Left renal cortex interstitium (tissue), 4 donors: ENCODE measurements around the gene FAM114A1. TPM values are rescaled to one million over a fixed set of nuclear protein-coding genes. Genes with fewer than 3 reads are reported as not detected.
"Not testable (repeated sequence)": the region's sequence is repeated elsewhere in the genome, so short reads cannot be mapped to it uniquely, and the experiment has no call there.

Source experiments
- DNase-seq, 4 donors: peaks; one replicate each; pipeline ENCODE4 v3.0.0-alpha.2; 2013; ENCODE audit warnings: low read depth in 4 of 4, low spot score in 2 of 4, missing footprints in 1 of 4
- polyA plus RNA-seq, 4 donors: library from polyadenylated mRNA; unstranded; fragments of 120-200 nt; gene quantifications; one replicate each; pipeline ENCODE4 v1.2.1, GENCODE V29; 2013; ENCODE audit not compliant: insufficient read length in 4 of 4

FAM114A1 gene
- polyA plus RNA-seq, 4 donors: 26.7 to 42.4 (median 33.6) TPM

DNA sequence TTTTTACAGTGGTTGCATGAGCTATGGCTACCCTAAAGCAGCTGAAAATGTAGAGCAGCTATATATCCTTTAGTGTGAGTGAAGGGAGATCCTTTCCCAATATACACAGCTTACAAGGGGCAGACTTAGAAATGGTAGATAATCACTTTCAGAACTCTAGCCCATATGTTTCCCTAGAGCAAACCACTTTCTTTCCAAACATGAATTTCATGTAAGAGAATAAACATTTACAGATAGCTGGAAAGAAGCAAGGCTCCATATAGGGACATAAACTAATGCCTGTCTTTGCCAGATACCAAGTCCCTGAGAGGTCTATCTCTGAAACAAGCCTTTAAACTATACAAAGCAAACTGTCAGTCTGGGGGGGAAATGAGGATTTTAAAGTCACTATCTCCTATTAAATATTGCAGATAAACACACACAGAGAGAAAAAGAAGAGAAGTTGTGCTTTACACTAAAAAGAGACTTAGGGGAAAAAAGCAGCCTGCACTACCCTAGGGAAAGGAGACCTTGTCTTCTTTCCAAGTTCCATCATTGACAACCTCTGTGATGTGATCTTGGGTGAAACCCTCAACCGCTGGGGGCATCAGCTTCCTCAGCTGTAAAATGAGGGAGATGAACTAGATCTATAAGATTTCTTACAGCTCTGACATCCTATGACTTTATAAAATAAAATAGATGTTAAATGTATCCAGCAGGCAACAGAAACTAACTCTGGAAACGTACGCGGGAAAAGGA is 91.0 kb downstream of the FAM114A1 start:
- DNase-seq: no peak

DNA sequence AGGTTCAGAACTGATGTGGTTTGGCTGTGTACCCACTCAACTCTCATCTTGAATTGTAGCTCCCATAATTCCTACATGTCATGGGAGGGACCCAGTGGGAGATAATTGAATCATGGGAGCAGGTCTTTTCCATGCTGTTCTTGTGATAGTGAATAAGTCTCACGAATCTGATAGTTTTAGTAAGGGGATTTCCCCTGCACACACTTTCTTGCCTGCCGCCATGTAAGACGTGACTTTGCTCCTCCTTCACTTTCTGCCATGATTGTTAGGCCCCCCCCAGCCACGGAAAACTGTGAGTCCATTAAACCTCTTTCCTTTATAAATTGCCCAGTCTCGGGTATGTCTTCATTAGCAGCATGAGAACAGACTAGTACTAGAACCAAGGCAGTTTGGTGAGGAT is 91.6 kb downstream of the FAM114A1 start:
- DNase-seq: not testable (repeated sequence)

DNA sequence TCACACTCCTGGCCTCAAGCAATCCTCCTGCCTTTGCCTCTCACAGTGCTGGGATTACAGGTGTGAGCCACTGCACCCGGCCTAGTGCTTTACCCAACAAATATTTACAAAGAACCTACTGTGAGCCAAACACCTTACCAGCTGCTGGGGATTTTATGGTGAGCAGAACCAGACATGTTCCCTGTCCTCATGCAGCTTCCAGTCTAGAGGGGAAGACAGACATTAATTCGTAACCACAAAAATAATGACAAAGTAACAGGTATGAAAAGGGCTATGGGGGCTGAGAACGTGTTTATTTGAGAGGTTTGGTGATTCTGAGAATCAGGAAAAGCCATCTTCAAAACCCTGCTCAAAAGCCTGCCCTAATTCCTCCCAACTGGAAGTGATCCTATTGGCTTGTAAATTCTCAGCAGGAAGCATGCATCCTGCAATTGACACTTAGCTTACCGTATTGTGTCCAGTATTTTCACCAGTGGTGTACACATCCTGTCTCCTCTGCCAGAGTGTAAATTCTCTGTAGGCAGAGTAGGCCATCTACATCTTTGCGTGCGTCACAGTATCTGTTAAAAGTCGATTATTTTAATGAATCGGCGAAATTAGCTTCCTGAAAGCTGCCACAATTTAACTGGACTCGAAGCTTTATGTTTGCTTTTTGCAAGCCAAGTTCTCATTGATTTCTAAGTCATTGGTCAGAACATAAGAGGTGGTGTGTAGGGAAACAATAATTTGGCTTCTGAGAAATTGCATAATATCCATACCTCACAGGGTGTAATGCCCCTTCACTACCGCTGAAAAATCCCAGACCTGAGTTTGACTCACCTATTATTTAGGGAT is 97.6 kb downstream of the FAM114A1 start:
- no peak for DNase-seq

DNA sequence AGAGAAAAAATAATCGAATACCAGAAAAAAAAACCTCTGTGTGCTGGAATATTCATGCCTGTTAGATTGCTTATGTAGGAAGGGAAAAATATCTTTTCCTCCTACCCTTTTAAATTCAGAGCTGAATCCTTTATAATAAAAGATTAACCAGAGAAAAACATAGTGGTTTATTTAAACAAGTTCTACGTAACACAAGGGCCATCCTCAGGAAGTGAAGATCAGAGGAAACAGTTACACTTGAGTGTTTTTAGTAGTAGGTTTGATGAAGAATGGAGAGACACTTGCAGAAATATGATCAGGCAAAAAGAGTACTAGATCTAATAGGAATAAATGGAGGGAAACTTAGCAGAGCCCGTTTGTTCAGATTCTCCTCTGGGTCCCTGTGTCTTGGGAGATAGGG is 98.3 kb downstream of the FAM114A1 start:
- DNase-seq: no peak

DNA sequence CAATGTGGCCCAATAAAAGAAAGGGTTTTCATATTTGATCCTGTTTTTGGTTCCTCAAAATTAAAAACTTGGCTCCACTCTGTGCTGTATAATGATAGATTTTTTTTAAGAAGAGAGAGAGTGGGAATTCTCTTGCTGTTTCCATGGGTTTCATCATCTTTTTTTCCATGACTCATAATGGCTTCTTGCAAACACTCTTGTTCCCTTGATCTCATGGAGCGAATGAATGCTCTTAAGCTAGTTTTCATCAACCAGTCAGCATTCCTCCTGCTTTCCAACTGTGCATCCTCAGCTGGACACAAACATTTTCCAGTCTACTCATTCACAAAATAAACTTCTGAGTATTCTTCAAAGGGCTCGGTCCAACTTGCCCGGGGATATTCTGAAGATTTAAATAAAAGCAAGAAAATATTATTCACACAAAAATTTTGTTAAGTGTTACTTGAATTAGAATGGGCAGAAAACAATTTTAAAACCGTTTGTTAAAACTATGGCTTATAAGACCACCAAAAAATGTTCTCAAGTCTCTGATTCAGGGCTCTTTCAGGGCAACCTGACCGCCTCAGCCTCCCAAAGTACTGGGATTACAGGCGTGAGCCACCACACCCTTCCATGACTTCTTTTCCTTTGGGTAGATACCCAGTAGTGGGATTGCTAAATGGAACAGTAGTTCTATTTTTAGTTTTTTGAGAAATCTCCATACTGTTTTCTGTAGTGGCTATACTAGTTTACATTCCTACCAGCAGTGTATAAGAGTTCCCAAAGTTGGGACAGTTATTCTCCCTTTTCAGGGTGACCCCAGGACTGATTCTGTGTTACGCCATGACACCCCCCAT is 99.9 kb downstream of the FAM114A1 start:
- no peak for DNase-seq

DNA sequence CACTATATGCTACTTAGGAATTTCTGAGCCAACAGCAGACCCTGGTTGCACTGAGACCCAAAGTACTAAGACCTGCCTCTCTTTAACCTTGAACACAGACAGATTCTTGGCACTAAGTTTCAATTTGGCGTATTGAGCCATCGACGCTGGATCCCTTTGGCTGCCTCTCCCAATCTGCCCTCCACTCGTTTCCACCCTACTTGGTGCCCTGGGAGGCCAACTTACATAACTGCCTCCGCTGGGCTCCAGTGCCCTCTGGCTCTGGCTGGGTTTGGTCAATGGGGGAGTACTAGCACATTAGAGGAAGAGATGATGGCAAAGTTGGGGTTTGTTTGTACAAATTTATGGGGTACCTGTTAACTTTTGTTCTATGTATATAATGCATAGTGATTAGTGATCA is 101.1 kb downstream of the FAM114A1 start:
- no peak for DNase-seq

DNA sequence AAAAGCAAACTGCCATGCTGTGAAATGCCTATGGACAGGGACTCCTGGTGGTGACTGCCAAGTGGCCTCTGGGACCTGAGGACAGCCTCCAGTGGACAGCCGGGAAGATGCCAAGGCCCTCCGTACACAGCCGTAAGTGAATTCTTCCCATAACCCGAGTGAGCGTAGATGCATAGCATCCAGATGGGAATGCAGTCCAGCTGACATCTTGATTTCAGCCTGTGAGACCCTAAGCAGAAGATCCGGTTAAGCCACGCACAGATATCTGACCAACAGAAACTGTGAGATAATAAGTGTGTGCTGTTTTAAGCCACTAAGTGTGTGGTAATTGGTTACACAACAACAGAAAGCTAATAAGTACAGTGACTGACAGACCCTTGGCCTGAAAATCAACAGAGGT is 108.7 kb downstream of the FAM114A1 start:
- no peak for DNase-seq

DNA sequence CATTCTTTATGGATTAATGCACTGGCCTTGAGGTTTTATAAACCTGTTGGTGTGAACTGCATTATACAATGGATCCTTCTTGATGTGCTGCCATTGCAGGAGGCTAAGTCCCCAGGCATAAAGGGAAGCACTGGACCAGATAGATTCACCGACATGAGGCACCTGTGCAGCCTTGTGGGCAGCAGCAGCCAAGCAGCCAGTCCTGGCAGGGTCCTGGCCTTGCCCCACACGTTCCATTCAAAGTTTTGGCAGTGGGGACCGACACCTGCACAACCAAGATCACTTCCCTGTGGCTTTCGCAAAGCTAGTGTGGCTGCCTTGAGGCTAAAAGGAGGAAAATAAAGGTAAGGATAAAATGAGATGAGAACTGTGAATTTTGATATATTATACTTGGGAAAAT is 111.5 kb downstream of the FAM114A1 start:
- DNase-seq: no peak

DNA sequence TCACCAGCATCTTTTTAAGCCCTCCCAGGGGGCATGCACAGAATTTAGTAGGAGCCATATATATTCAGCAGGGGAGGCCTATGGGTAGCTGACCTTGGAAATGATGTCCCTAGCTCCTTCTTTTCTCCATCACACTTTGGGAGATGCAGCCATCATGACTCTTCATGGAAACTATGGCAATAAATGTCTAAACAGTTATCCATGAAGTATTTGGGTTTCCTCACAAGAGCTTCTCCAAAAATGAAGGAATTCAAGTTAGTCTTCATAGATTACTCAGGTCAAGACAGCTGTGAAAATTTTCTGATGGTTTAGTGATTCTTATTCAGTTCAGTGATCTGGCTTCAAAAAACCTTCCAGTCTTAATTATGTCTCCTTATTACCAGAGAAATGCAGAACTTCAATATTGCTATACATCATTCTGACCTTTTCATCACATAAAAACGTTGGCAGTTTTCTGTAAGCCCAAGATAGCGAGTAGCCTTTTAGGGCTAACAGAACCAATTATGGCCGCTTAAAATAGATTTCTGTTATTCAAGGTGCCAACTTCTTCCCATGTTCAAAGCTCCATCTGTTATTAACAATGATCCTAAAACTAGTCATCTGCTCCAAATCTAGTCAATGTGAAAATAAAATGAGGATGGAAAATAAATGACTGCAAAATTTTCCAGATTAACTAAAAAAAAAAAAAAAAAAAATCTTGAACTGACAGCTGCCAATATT is 112.1 kb downstream of the FAM114A1 start:
- DNase-seq: no peak

DNA sequence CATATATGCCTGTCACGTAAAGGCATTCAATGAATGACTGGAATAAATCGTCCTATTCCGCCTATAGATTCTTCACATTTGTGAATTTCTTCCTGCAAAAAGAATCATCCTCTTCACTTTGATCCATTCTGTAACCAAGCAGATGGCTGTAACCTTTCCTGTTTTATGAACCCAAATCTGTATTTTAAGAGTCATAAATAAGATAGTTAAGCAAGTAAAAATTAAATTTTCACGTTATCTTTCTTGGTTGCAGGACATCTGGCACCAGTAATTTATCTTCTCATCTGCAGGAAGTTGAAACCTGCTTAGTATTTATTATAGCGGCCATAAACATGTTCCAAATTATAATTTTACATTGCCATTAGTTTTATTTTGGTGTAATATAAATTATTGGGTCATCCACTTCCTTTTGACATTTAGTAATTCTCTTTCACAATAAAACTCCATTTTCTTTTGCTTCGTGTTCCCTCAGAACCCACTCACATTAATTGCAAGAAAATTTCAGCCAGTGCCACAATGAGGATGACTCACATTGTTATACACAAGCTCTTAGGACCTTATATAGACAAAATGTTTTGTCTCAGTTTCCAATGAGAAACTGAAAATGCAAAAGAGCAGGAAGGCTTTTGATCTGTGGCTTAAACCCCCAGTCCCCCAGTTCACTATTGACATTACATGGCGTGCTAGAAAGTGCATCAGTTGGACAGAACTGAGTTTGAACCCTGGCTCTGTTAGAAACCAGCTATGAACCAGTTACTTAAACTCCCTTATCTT is 113.5 kb downstream of the FAM114A1 start:
- no peak for DNase-seq

DNA sequence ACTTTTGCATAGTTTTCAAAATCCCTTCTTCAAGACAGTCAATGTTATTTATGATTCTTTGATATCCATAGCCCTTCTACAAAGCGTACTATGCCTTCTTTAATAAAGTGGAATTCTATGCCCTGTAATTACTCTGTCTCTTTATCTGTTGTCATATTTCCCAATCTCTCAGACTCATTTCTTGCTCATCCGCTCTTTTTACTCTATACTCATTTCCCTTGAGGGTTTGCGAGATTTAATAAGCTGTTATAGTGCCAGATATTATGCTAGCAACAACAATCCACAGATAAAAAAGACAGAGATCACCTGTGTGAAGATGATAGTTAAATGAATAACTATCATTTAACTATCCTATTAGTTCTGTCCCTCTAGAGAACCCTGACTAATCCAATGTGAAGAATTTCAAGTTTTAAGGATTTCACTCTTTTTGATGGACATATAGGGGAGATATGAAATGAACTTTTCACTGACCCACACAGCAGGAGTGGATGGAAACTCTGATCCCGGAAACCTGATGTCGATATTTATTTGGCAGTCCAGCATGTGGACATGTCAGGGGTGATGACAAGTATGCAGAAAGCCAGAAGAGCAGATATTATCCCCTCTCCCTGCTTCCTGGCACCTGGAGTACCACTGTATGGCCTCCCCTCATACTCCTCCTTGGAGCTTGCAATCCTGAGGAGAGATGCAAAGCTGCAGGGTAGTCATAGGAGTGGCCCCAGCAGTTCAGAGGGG is 114.9 kb downstream of the FAM114A1 start:
- DNase-seq: no peak

DNA sequence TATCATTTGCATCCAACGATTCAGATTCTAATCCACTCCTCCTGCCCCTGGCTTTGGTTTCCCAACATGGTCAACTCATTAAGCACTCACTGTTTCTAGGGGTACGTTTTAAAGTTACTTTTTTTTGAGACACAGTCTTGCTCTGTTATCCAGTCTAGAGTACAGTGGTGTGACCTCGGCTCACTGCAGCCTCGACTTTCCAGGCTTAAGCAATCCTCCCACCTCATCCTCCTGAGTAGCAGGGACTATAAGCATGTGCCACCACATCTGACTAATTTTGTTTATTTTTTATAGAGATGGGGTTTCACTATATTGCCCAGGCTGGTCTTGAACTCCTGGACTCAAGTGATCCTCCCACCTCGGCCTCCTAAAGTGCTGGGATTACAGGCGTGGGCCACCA is 115.7 kb downstream of the FAM114A1 start:
- DNase-seq: no peak

DNA sequence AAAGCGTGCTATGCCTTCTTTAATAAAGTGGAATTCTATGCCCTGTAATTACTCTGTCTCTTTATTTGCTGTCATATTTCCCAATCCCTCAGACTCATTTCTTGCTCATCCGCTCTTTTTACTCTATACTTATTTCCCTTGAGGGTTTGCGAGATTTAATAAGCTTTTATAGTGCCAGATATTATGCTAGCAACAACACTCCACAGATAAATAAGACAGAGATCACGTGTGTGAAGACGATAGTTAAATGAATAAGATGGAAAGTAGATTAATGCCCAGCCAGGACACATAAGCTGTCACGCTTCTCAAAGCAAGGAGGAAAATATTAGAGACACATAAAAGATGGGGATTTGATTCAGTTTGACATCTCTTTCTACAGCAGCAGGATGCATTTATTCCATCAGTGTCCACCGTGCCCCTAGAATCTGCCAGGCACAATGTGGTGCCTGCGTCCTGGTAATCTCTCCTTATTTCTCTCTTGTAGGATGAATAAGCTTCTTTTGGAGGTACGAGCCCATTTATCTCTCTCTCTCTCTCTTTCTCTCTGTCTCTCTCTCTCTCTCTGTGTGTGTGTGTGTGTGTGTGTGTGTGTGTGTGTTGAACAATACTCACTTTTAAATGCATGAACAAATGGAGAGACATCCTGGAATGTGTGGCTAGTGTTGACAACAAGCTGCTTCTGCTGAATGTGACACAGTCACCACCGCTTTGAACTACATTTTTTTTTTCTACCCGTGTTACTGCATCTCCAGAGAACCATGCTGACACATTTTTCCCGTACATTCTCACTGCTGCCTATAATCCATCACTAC is 116.4 kb downstream of the FAM114A1 start:
- no peak for DNase-seq

DNA sequence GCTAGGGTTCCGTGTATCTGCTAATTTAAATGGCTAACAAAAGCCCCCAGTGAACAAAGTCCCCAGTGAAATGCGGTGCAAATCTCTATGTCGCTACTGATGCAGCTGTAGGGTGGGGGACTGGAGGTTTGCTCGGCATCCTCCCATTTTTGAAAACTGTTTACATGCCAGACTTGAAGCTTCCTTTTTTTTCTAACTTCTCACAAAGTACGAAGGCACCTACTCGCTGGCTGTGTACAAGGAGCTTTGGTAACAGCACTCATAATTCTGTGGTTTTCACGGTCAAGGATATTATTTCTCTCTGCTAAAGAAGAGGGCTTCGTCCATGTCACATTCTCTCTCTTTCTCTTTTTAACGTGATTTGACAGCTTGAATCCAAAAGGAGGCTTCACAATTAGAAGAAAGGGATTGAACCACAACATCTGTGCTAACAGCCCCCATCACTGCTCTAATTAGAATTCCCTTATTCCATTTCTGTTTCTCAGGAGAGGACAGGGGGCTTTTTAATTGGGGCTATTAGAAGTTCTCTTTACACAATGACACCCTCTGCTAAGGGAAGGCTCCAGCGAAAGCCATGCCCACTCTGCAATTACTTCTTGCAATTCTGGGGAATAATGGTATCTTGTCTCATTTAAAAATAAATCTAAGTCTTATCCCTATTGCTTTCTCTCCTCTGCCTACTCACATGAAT is 117.9 kb downstream of the FAM114A1 start:
- DNase-seq: no peak

DNA sequence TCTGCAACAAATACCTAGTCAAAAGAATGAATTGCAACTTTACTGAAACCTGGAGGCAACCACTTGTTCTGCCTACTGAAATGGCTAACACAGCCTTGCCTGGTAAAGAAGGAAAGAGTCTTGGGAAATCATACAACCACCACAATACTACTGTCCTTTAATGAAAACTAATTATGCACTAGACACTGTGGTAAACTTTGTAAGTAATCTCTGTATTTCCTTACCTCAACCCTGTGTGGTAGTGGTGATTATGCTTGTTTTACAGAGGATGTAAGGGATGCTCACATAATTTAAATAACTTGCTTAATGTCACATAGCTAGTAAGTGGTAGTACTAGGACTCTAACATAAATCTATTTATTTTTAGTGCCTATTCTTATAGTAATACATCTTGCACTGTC is 119.9 kb downstream of the FAM114A1 start:
- DNase-seq: no peak

DNA sequence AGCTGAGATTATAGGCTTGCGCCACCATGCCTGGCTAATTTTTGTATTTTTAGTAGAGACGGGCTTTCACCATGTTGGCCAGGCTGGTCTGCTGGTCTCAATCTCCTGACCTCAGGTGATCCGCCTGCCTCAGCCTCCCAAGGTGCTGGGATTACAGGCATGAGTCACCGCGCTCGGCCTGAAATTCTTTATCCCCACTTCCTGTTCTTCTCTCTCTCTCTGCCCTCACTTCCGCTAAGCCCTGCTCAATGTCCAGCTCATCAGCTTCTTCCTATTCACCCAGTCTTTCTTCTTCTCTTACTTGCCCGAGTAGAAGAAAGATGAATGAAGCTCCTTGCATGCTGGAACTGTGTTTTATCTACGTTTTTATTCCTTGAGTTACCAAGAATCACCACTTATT is 120.7 kb downstream of the FAM114A1 start:
- not testable (repeated sequence) for DNase-seq

DNA sequence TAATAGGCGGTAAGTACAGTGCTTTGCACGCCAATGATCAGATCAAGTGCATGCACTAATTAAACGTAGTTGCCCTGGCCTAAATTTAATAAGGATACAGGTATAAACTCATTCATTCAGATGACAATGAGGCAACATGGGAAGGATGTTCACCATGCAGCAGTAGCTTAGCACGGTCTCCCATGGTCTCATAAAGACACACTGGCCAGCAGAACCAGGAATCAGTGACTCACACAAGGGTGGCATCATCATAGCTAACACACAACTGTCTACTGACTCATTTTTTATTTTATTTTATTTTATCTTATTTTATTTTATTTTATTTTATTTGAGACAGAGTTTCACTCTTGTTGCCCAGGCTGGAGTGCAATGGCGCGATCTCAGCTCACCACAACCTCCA is 121.9 kb downstream of the FAM114A1 start:
- no peak for DNase-seq

DNA sequence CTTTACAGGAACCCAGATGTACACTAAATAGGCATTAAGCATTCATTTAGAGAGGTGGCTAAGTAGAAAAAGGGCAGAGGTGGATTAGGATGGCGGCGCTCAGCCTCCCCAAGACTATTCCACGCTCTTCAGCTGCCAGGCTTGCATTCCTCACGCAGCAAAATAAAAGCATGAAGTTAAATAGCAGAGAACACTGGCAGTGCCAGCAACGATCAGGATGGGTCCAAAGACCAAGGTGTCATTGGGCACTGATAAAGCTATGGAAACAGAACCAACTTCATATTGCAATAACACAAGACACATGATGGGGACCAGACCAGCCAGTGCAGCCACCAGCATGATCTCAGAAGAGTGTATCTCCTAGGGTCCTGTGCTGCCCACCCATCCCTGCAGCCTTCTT is 122.6 kb downstream of the FAM114A1 start:
- DNase-seq: no peak
